Measurements from ENCODE around the gene SPATA2L. TPM values are rescaled to one million over a fixed set of nuclear protein-coding genes. Genes with fewer than 3 reads are reported as not detected.

Gene SPATA2L
- total and polyA plus RNA-seq, 2 of the 13 experiments (the other 11 are each of a cell fraction or from before 2014, with no cell fraction given) = 9.1 to 20.7 TPM

DNA sequence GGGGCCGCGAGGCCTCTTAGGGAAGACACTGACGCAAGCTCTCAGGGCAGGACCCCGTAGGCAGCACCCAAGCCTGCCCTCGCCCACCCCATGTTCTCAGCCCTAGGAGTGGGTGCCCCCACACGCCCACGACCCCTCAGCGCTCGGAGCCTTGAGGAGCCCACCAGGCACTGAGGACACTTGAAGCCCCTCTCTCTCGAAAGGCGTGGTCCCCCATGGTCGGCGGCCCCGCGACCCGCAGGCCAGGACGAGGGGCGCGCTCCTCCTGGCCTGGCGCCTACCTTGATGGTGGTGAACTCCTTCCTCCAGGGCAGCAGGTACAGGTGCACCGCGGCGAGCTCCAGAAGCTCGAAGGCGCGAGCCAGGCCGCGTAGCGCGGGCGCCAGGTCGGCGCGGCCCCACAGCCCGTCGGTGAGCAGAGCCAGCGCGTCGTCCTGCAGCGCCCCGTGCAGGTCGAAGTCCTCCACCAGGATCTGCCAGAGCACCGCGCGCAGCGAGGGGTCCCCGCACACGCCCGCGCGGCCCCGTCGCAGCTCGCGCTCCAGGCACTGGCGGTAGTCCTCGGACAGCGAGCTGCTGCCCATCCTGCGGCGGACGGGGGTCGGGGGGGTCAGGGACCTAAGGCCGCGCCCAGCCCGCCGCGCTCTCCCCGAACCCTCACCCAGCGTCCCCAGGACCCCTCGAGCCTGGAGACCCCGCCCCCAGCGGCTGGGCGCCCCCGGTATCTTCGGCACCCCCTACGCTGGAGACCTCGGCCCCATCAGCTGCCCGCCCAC lies 668 bp downstream of the SPATA2L start (continued):
- TF ChIP-seq ATRX (CRISPR knock-in tag; IDR thresholded peaks at IDR 0.05; ENCODE audit: borderline replicate concordance) = no peak
- no peak for TF ChIP-seq NCOR1 (IDR thresholded peaks at IDR 0.05; ENCODE audit: borderline replicate concordance, low read length)
- TF ChIP-seq TBP (CRISPR knock-in tag; IDR thresholded peaks at IDR 0.05) = 0 out of 2 replicates have a peak, but pooled peaks have one; percentile 28
- TF ChIP-seq, protein P1, sequence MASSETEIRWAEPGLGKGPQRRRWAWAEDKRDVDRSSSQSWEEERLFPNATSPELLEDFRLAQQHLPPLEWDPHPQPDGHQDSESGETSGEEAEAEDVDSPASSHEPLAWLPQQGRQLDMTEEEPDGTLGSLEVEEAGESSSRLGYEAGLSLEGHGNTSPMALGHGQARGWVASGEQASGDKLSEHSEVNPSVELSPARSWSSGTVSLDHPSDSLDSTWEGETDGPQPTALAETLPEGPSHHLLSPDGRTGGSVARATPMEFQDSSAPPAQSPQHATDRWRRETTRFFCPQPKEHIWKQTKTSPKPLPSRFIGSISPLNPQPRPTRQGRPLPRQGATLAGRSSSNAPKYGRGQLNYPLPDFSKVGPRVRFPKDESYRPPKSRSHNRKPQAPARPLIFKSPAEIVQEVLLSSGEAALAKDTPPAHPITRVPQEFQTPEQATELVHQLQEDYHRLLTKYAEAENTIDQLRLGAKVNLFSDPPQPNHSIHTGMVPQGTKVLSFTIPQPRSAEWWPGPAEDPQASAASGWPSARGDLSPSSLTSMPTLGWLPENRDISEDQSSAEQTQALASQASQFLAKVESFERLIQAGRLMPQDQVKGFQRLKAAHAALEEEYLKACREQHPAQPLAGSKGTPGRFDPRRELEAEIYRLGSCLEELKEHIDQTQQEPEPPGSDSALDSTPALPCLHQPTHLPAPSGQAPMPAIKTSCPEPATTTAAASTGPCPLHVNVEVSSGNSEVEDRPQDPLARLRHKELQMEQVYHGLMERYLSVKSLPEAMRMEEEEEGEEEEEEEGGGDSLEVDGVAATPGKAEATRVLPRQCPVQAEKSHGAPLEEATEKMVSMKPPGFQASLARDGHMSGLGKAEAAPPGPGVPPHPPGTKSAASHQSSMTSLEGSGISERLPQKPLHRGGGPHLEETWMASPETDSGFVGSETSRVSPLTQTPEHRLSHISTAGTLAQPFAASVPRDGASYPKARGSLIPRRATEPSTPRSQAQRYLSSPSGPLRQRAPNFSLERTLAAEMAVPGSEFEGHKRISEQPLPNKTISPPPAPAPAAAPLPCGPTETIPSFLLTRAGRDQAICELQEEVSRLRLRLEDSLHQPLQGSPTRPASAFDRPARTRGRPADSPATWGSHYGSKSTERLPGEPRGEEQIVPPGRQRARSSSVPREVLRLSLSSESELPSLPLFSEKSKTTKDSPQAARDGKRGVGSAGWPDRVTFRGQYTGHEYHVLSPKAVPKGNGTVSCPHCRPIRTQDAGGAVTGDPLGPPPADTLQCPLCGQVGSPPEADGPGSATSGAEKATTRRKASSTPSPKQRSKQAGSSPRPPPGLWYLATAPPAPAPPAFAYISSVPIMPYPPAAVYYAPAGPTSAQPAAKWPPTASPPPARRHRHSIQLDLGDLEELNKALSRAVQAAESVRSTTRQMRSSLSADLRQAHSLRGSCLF (CRISPR knock-in tag; IDR thresholded peaks at IDR 0.05; ENCODE audit: borderline replicate concordance) = 0 out of 2 replicates have a peak, but pooled peaks have one; percentile 17
- no peak for TF ChIP-seq SMC3 (IDR thresholded peaks at IDR 0.05; ENCODE audit: low read length)
- TF ChIP-seq ZNF761 (CRISPR knock-in tag; conservative IDR thresholded peaks at IDR 0.05) = no peak; the same call in none of the 2 replicates
- TF ChIP-seq, protein P2, sequence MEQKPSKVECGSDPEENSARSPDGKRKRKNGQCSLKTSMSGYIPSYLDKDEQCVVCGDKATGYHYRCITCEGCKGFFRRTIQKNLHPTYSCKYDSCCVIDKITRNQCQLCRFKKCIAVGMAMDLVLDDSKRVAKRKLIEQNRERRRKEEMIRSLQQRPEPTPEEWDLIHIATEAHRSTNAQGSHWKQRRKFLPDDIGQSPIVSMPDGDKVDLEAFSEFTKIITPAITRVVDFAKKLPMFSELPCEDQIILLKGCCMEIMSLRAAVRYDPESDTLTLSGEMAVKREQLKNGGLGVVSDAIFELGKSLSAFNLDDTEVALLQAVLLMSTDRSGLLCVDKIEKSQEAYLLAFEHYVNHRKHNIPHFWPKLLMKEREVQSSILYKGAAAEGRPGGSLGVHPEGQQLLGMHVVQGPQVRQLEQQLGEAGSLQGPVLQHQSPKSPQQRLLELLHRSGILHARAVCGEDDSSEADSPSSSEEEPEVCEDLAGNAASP (CRISPR knock-in tag; IDR thresholded peaks at IDR 0.05; ENCODE audit: borderline replicate concordance) = peak; percentile 24; the same call in 1 of the 2 replicates
- TF ChIP-seq, protein P3, sequence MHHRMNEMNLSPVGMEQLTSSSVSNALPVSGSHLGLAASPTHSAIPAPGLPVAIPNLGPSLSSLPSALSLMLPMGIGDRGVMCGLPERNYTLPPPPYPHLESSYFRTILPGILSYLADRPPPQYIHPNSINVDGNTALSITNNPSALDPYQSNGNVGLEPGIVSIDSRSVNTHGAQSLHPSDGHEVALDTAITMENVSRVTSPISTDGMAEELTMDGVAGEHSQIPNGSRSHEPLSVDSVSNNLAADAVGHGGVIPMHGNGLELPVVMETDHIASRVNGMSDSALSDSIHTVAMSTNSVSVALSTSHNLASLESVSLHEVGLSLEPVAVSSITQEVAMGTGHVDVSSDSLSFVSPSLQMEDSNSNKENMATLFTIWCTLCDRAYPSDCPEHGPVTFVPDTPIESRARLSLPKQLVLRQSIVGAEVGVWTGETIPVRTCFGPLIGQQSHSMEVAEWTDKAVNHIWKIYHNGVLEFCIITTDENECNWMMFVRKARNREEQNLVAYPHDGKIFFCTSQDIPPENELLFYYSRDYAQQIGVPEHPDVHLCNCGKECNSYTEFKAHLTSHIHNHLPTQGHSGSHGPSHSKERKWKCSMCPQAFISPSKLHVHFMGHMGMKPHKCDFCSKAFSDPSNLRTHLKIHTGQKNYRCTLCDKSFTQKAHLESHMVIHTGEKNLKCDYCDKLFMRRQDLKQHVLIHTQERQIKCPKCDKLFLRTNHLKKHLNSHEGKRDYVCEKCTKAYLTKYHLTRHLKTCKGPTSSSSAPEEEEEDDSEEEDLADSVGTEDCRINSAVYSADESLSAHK (CRISPR knock-in tag; IDR thresholded peaks at IDR 0.05; ENCODE audit: borderline replicate concordance) = no peak
- 0 out of 2 replicates have a peak, but pooled peaks have one; percentile 55 for TF ChIP-seq CC2D1A (CRISPR knock-in tag; IDR thresholded peaks at IDR 0.05)
- peak; percentile 76 for TF ChIP-seq ZNF788 (CRISPR knock-in tag; IDR thresholded peaks at IDR 0.05; ENCODE audit: borderline replicate concordance)
- no peak; the same call in 1 of the 2 replicates for TF ChIP-seq ARNT2 (CRISPR knock-in tag; IDR thresholded peaks at IDR 0.05; ENCODE audit: low read depth)
- TF ChIP-seq EHMT2 (IDR thresholded peaks at IDR 0.05; ENCODE audit: borderline replicate concordance, low read depth, low read length) = no peak
- no peak for TF ChIP-seq ZNF7 (CRISPR knock-in tag; IDR thresholded peaks at IDR 0.05)
- 0 out of 2 replicates have a peak, but pooled peaks have one; percentile 15 for TF ChIP-seq ZNF83 (CRISPR knock-in tag; IDR thresholded peaks at IDR 0.05; ENCODE audit: borderline replicate concordance)
- no peak for TF ChIP-seq ZNF326 (CRISPR knock-in tag; IDR thresholded peaks at IDR 0.05; ENCODE audit: borderline replicate concordance)
- no peak for TF ChIP-seq ELF4 (CRISPR knock-in tag; IDR thresholded peaks at IDR 0.05; ENCODE audit: borderline replicate concordance)
- no peak for TF ChIP-seq ZNF484 (CRISPR knock-in tag; IDR thresholded peaks at IDR 0.05; ENCODE audit: borderline replicate concordance, low read depth)
- peak; percentile 70; the same call in 1 of the 2 replicates for TF ChIP-seq ZNF451 (CRISPR knock-in tag; IDR thresholded peaks at IDR 0.05)
- TF ChIP-seq ZNF749 (CRISPR knock-in tag; IDR thresholded peaks at IDR 0.05; ENCODE audit: borderline replicate concordance) = no peak; the same call in 1 of the 2 replicates
- TF ChIP-seq STAT5B (CRISPR knock-in tag; IDR thresholded peaks at IDR 0.05) = no peak
